HEK293 (cell line): Measurements from ENCODE around the gene ZNF80.

Experiments used
- CTCF ChIA-PET: fragments of 350-600 bp; formaldehyde crosslinking; extraction: SDS; loops from one replicate; lab custom pipeline; 2021; ENCODE audit warnings: antibody characterized with exemption; lab: Yijun Ruan, JAX
- POLR2A ChIA-PET: fragments of 300-600 bp; formaldehyde crosslinking; extraction: SDS; loops from one replicate; lab custom pipeline; 2020; ENCODE audit warnings: antibody characterized with exemption, inconsistent platforms; lab: Yijun Ruan, JAX
- H3K27ac ChIP-seq: fragments of 200-500 bp; sonication (Bioruptor generic); 2 replicates; pipeline ENCODE4 v1.5.1; 2014; ENCODE audit warnings: low read depth, low read length, control low read depth, inconsistent platforms; ENCODE audit errors: extremely low read depth
- H3K36me3 ChIP-seq, 2 experiments: fragments of 200-500 bp in 1 of 2; sonication (Bioruptor generic) in 1 of 2; 1 replicate in 1 of 2; 2 replicates in 1 of 2; pipeline ENCODE4 v1.5.1; 2014 to 2017; ENCODE audit warnings: inconsistent platforms in 2 of 2, low read length in 2 of 2; ENCODE audit not compliant: control insufficient read depth in 2 of 2, insufficient read depth in 1 of 2
- H3K4me1 ChIP-seq: fragments of 200-500 bp; sonication (Bioruptor generic); 2 replicates; pipeline ENCODE4 v1.5.1; 2014; ENCODE audit warnings: mild to moderate bottlenecking, low read length, inconsistent platforms; ENCODE audit not compliant: control insufficient read depth, insufficient read depth
- H3K4me3 ChIP-seq: 2 replicates; pipeline ENCODE4 v1.5.1; 2011; ENCODE audit warnings: low read depth, mild to moderate bottlenecking, control low read depth, low read length, moderate library complexity
- H3K9me3 ChIP-seq: fragments of 200-500 bp; sonication (Bioruptor generic); 2 replicates; pipeline ENCODE4 v1.5.1; 2014; ENCODE audit warnings: low read depth, low read length, inconsistent platforms; ENCODE audit not compliant: control insufficient read depth, insufficient read depth
- GLIS1 ChIP-seq: fragments of 450-650 bp; formaldehyde crosslinking; IDR thresholded peaks from 2 replicates; pipeline ENCODE4 v1.5.1; 2016; ENCODE audit warnings: missing biosample characterization, missing genetic modification characterization
- IKZF3 ChIP-seq: fragments of 450-650 bp; IDR thresholded peaks from 2 replicates; pipeline ENCODE4 v1.5.0; 2018; ENCODE audit warnings: missing biosample characterization, mild to moderate bottlenecking, missing genetic modification characterization, moderate library complexity
- OVOL3 ChIP-seq: fragments of 450-650 bp; formaldehyde crosslinking; IDR thresholded peaks from 2 replicates; pipeline ENCODE4 v1.5.1; 2016; ENCODE audit warnings: missing biosample characterization, missing genetic modification characterization
- SCRT2 ChIP-seq: fragments of 450-650 bp; formaldehyde crosslinking; IDR thresholded peaks from 2 replicates; pipeline ENCODE4 v1.5.1; 2016; ENCODE audit warnings: missing biosample characterization, missing genetic modification characterization
- SETDB1 ChIP-seq: IDR thresholded peaks from one replicate; pipeline ENCODE4 v1.6.1; 2017; ENCODE audit warnings: mild to moderate bottlenecking, low read length, moderate library complexity, mixed read lengths; ENCODE audit not compliant: insufficient read length
- ZFP3 ChIP-seq: fragments of 450-650 bp; formaldehyde crosslinking; IDR thresholded peaks from 2 replicates; pipeline ENCODE4 v1.5.1; 2016; ENCODE audit warnings: low read depth, missing biosample characterization, missing genetic modification characterization
- ZFP37 ChIP-seq: fragments of 450-650 bp; formaldehyde crosslinking; IDR thresholded peaks from 2 replicates; pipeline ENCODE4 v1.5.1; 2016; ENCODE audit warnings: missing biosample characterization, missing genetic modification characterization
- ZNF292 ChIP-seq: fragments of 450-650 bp; formaldehyde crosslinking; IDR thresholded peaks from 2 replicates; pipeline ENCODE4 v1.5.1; 2016; ENCODE audit warnings: low read depth, missing biosample characterization, missing genetic modification characterization, borderline replicate concordance
- ZNF341 ChIP-seq: fragments of 450-650 bp; formaldehyde crosslinking; IDR thresholded peaks from 2 replicates; pipeline ENCODE4; 2016; ENCODE audit warnings: low read depth, missing biosample characterization, missing genetic modification characterization
- ZNF354C ChIP-seq: fragments of 450-650 bp; formaldehyde crosslinking; IDR thresholded peaks from 2 replicates; pipeline ENCODE4 v1.5.1; 2016; ENCODE audit warnings: missing biosample characterization, missing genetic modification characterization, low read depth, borderline replicate concordance
- ZNF514 ChIP-seq: fragments of 450-650 bp; formaldehyde crosslinking; IDR thresholded peaks from 2 replicates; pipeline ENCODE4 v1.5.1; 2016; ENCODE audit warnings: missing biosample characterization, missing genetic modification characterization
- ZNF558 ChIP-seq: fragments of 450-650 bp; formaldehyde crosslinking; IDR thresholded peaks from 2 replicates; pipeline ENCODE4 v1.5.1; 2016; ENCODE audit warnings: missing biosample characterization, missing genetic modification characterization
- ZNF596 ChIP-seq: fragments of 450-650 bp; IDR thresholded peaks from 2 replicates; pipeline ENCODE4 v1.5.0; 2018; ENCODE audit warnings: missing biosample characterization, mild to moderate bottlenecking, missing genetic modification characterization, moderate library complexity
- ZNF600 ChIP-seq: fragments of 450-650 bp; formaldehyde crosslinking; IDR thresholded peaks from 2 replicates; pipeline ENCODE4 v1.5.1; 2016; ENCODE audit warnings: missing biosample characterization, missing genetic modification characterization
- ZNF629 ChIP-seq: fragments of 450-650 bp; formaldehyde crosslinking; IDR thresholded peaks from 2 replicates; pipeline ENCODE4 v1.5.1; 2017; ENCODE audit warnings: missing biosample characterization, missing genetic modification characterization
- ZNF704 ChIP-seq: fragments of 450-650 bp; formaldehyde crosslinking; IDR thresholded peaks from 2 replicates; pipeline ENCODE4 v1.5.1; 2016; ENCODE audit warnings: missing biosample characterization, missing genetic modification characterization
- ZSCAN23 ChIP-seq: fragments of 450-650 bp; formaldehyde crosslinking; IDR thresholded peaks from 2 replicates; pipeline ENCODE4 v1.5.1; 2016; ENCODE audit warnings: missing biosample characterization, missing genetic modification characterization

The ZNF80 gene

GRCh38 chr3:114186501-114186900, 50.9 kb downstream of the ZNF80 start:
- no peaks in the 10 kb centered on the region for H3K4me1 ChIP-seq
- H3K27ac ChIP-seq, result no peak overlapping the region
- TF ChIP-seq SCRT2 (tag by site-specific recombination), result no peak
- TF ChIP-seq ZNF514 (tag by site-specific recombination), result no peak
- TF ChIP-seq ZSCAN23 (tag by site-specific recombination), result no peak
- no peak for TF ChIP-seq ZFP37
- TF ChIP-seq ZNF704, result no peak
- TF ChIP-seq ZNF629 (tag by site-specific recombination), result no peak
- no peak for TF ChIP-seq SETDB1
- TF ChIP-seq ZNF596 (tag by site-specific recombination), result no peak
- no peak for TF ChIP-seq ZNF354C (tag by site-specific recombination)
- no peak for TF ChIP-seq ZFP3 (tag by site-specific recombination)
- TF ChIP-seq ZNF292 (tag by site-specific recombination), result no peak
- no peak for TF ChIP-seq ZNF600 (tag by site-specific recombination)
- TF ChIP-seq IKZF3 (tag by site-specific recombination), result no peak
- no peak for TF ChIP-seq OVOL3
- TF ChIP-seq ZNF341 (tag by site-specific recombination), result no peak
- TF ChIP-seq ZNF558 (tag by site-specific recombination), result no peak
- no peak for TF ChIP-seq GLIS1 (tag by site-specific recombination)
- H3K4me3 ChIP-seq, result no peak overlapping the region
- no peaks in the 10 kb centered on the region for H3K36me3 ChIP-seq
- CTCF ChIA-PET, result no interaction called here
- H3K9me3 ChIP-seq, result no peaks in the 10 kb centered on the region
- POLR2A ChIA-PET, result no interaction called here
